ENCODE data around the gene HLA-C. TPM values are rescaled to one million over a fixed set of nuclear protein-coding genes. Genes with fewer than 3 reads are reported as not detected.

The HLA-C gene
- 207 TPM for polyA plus RNA-seq (2013, experiment 1 of 2)
- 167 TPM for polyA plus RNA-seq (2013, experiment 2 of 2)

DNA sequence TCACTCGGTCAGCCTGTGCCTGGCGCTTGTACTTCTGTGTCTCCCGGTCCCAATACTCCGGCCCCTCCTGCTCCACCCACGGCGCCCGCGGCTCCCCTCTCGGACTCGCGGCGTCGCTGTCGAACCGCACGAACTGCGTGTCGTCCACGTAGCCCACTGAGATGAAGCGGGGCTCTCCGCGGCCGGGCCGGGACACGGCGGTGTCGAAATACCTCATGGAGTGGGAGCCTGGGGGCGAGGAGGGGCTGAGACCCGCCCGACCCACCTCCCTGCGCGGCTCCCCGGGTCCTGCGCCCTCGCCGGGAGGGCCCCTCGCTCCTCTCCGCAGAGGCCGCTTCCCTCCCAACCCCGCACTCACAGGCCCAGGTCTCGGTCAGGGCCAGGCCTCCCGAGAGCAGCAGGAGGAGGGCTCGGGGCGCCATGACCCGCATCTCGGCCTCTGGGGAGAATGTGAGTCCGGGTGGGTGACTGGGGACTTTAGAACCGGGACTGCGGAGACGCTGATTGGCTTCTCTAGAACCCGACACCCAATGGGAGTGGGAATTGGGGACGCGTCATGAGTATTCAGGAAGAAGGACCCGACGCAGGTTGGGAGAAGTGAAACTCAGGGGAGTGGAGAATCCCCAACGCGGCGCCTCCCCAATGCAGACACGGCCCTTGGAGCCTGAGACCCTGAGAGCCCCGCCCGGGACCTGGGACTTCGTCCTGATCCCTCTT, at the start of gene HLA-C:
TSS of gene HLA-C (minus strand) at position 452 of the 717 bp plus-strand sequence. CDS start at position 431, 21 bp downstream.
- peaks cover 17% of the 10 kb centered on the region for H3K36me3 ChIP-seq (ENCODE audit: control insufficient read depth, insufficient read depth, low read length)
- no peaks in the 10 kb centered on the region for H3K4me1 ChIP-seq (ENCODE audit: control insufficient read depth, insufficient read depth, low read length, poor library complexity, severe bottlenecking)
- peak within 1 kb of the TSS; percentile 63 for H3K4me3 ChIP-seq (ENCODE audit: extremely low read depth, insufficient read depth, low read length, poor library complexity, severe bottlenecking)
- H3K9me3 ChIP-seq (ENCODE audit: control insufficient read depth, low read length) = no peaks in the 10 kb centered on the region
- H3K27ac ChIP-seq (ENCODE audit: low read depth, low read length, severe bottlenecking) = peak within 1 kb of the TSS; percentile 10
- 0% methylated on average over 44 to 51 of the region's 62 CpGs for WGBS, 2 experiments (ENCODE audit: insufficient coverage in 2 of 2)

GRCh38 chr6:31321005-31321707, 49.3 kb upstream of the HLA-C start:
- WGBS, 2 experiments (ENCODE audit: insufficient coverage in 2 of 2) = no CpG with 5 or more reads among the region's 1 CpG
- H3K4me3 ChIP-seq (ENCODE audit: extremely low read depth, insufficient read depth, low read length, poor library complexity, severe bottlenecking) = no peak overlapping the region
- H3K9me3 ChIP-seq (ENCODE audit: control insufficient read depth, low read length) = no peaks in the 10 kb centered on the region
- no peaks in the 10 kb centered on the region for H3K36me3 ChIP-seq (ENCODE audit: control insufficient read depth, insufficient read depth, low read length)
- no peak overlapping the region for H3K27ac ChIP-seq (ENCODE audit: low read depth, low read length, severe bottlenecking)
- H3K4me1 ChIP-seq (ENCODE audit: control insufficient read depth, insufficient read depth, low read length, poor library complexity, severe bottlenecking) = no peaks in the 10 kb centered on the region

GRCh38 chr6:31317036-31317435, 45.1 kb upstream of the HLA-C start:
- Histone ChIP-seq H3K4me1 (ENCODE audit: control insufficient read depth, insufficient read depth, low read length, poor library complexity, severe bottlenecking) (no peaks in the 10 kb centered on the region), H3K4me3 (ENCODE audit: extremely low read depth, insufficient read depth, low read length, poor library complexity, severe bottlenecking) (no peak overlapping the region), H3K9me3 (ENCODE audit: control insufficient read depth, low read length) (no peaks in the 10 kb centered on the region), H3K27ac (ENCODE audit: low read depth, low read length, severe bottlenecking) (no peak overlapping the region), H3K36me3 (ENCODE audit: control insufficient read depth, insufficient read depth, low read length) (no peaks in the 10 kb centered on the region)
- WGBS, 2 experiments (ENCODE audit: insufficient coverage in 2 of 2) = 63 to 100% methylated on average over 1 of the region's 2 CpGs

- Histone ChIP-seq H3K4me1 (ENCODE audit: control insufficient read depth, insufficient read depth, low read length, poor library complexity, severe bottlenecking) (no peaks in the 10 kb centered on the region), H3K36me3 (ENCODE audit: control insufficient read depth, insufficient read depth, low read length) (no peaks in the 10 kb centered on the region), H3K4me3 (ENCODE audit: extremely low read depth, insufficient read depth, low read length, poor library complexity, severe bottlenecking) (no peak overlapping the region), H3K27ac (ENCODE audit: low read depth, low read length, severe bottlenecking) (no peak overlapping the region), H3K9me3 (ENCODE audit: control insufficient read depth, low read length) (no peaks in the 10 kb centered on the region)
- WGBS, 2 experiments (ENCODE audit: insufficient coverage in 2 of 2) = 80% methylated on average over 1 of the region's 2 CpGs; no CpG with 5 or more reads in 1 of the 2 experiments
Observed at GRCh38 chr6:31309641-31310040, 37.7 kb upstream of the HLA-C start.

DNA sequence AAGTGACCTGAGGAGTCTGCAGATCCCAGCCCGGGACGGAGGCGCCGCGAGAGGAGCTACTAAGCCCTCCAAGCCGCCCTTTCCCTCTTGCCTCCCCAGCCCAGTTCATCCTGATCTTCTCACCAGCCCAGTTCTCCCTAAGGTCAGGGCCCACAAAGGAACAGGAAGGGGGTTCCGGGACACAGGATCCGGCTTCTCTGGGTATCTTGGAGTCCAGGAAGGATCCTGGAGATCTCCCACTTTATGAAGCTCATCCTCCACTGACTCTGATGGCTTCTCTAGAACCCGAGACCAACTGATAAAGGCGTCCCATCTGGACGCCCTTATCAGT, 36.9 kb upstream of the HLA-C start:
- H3K9me3 ChIP-seq (ENCODE audit: control insufficient read depth, low read length) = no peaks in the 10 kb centered on the region
- no peaks in the 10 kb centered on the region for H3K36me3 ChIP-seq (ENCODE audit: control insufficient read depth, insufficient read depth, low read length)
- no peak overlapping the region for H3K4me3 ChIP-seq (ENCODE audit: extremely low read depth, insufficient read depth, low read length, poor library complexity, severe bottlenecking)
- WGBS, 2 experiments (ENCODE audit: insufficient coverage in 2 of 2) = 58 to 92% methylated on average over 6 to 7 of the region's 11 CpGs
- H3K4me1 ChIP-seq (ENCODE audit: control insufficient read depth, insufficient read depth, low read length, poor library complexity, severe bottlenecking) = no peaks in the 10 kb centered on the region
- no peak overlapping the region for H3K27ac ChIP-seq (ENCODE audit: low read depth, low read length, severe bottlenecking)

DNA sequence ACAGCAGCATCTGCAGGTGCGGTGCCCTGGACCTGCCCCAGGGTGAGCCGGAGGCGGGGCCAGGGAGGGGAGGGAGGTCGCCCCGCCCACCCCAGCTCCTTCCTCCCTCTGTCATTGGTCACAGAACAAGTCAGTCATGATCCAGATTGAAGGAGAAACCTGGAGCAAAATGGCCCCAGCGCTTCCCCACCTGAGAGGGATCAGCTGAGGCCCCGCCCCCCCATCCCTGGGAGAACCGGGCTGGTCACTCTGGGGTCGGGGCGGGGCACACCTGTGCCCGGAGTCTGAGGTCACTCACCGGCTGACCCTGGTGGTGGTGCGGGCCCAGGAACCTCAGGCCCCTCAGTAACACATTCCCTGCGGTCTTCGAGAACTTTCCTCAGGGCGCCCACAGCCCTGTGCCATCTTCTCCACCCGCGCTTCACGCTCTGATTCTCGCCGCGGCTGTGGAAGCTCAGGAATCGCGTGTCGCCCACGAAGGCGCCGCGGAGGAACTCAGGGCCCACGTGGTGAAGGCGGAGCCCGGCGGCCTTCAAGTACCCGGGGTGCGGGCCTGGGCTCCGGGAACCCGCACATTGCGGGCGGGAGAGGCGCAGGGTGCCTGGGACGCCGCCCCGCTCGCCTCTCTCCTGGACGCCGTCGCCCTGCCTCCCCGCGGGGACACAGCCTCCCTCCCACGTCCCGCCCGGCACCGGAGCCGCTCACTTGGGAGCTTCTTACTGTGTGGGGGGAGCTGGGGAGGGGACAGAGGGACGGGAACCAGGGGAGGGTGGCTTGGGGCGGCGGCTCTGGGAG, 36.4 kb upstream of the HLA-C start:
- no peaks in the 10 kb centered on the region for H3K4me1 ChIP-seq (ENCODE audit: control insufficient read depth, insufficient read depth, low read length, poor library complexity, severe bottlenecking)
- H3K4me3 ChIP-seq (ENCODE audit: extremely low read depth, insufficient read depth, low read length, poor library complexity, severe bottlenecking) = no peak overlapping the region
- H3K27ac ChIP-seq (ENCODE audit: low read depth, low read length, severe bottlenecking) = no peak overlapping the region
- H3K9me3 ChIP-seq (ENCODE audit: control insufficient read depth, low read length) = no peaks in the 10 kb centered on the region
- WGBS, 2 experiments (ENCODE audit: insufficient coverage in 2 of 2) = 44 to 53% methylated on average over 20 to 44 of the region's 57 CpGs
- no peaks in the 10 kb centered on the region for H3K36me3 ChIP-seq (ENCODE audit: control insufficient read depth, insufficient read depth, low read length)

GRCh38 chr6:31307669-31308049, 35.8 kb upstream of the HLA-C start:
- Histone ChIP-seq H3K27ac (ENCODE audit: low read depth, low read length, severe bottlenecking) (no peak overlapping the region), H3K9me3 (ENCODE audit: control insufficient read depth, low read length) (no peaks in the 10 kb centered on the region), H3K36me3 (ENCODE audit: control insufficient read depth, insufficient read depth, low read length) (no peaks in the 10 kb centered on the region), H3K4me3 (ENCODE audit: extremely low read depth, insufficient read depth, low read length, poor library complexity, severe bottlenecking) (no peak overlapping the region), H3K4me1 (ENCODE audit: control insufficient read depth, insufficient read depth, low read length, poor library complexity, severe bottlenecking) (no peaks in the 10 kb centered on the region)
- 86 to 89% methylated on average over 8 to 13 of the region's 14 CpGs for WGBS, 2 experiments (ENCODE audit: insufficient coverage in 2 of 2)

DNA sequence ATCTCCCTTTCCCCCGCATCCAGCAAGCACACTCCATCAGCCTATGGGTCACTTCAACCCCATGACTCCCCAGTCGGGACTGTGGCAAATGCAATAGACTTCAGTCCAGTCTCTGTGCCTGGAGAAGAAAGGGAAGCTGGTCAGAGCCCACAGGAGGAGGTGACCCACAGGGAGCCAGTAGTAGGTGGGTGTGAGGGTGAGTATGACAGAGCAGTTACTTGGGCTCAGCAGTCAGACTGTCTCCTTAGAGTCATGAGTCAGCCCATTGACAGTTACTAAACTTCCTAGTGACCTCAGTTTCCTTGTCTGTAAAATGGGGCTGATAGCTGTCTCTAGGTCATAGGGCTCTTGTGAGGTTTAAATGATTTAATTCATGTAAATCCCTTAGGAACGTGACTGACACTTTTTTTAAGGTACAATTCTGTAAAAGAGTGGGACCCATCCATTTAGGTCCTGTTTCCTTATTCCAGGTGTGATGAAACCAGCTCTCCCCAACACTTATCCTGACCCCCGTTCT, 33.9 kb upstream of the HLA-C start:
- H3K36me3 ChIP-seq (ENCODE audit: control insufficient read depth, insufficient read depth, low read length) = no peaks in the 10 kb centered on the region
- WGBS, 2 experiments (ENCODE audit: insufficient coverage in 2 of 2) = 83% methylated on average over 2 of the region's 4 CpGs; no CpG with 5 or more reads in 1 of the 2 experiments
- H3K27ac ChIP-seq (ENCODE audit: low read depth, low read length, severe bottlenecking) = no peak overlapping the region
- H3K4me3 ChIP-seq (ENCODE audit: extremely low read depth, insufficient read depth, low read length, poor library complexity, severe bottlenecking) = no peak overlapping the region
- H3K4me1 ChIP-seq (ENCODE audit: control insufficient read depth, insufficient read depth, low read length, poor library complexity, severe bottlenecking) = no peaks in the 10 kb centered on the region
- H3K9me3 ChIP-seq (ENCODE audit: control insufficient read depth, low read length) = no peaks in the 10 kb centered on the region

- no peak overlapping the region for H3K4me3 ChIP-seq (ENCODE audit: extremely low read depth, insufficient read depth, low read length, poor library complexity, severe bottlenecking)
- no peaks in the 10 kb centered on the region for H3K9me3 ChIP-seq (ENCODE audit: control insufficient read depth, low read length)
- H3K4me1 ChIP-seq (ENCODE audit: control insufficient read depth, insufficient read depth, low read length, poor library complexity, severe bottlenecking) = no peaks in the 10 kb centered on the region
- H3K27ac ChIP-seq (ENCODE audit: low read depth, low read length, severe bottlenecking) = no peak overlapping the region
- no peaks in the 10 kb centered on the region for H3K36me3 ChIP-seq (ENCODE audit: control insufficient read depth, insufficient read depth, low read length)
- 74 to 77% methylated on average over 4 of the region's 4 CpGs for WGBS, 2 experiments (ENCODE audit: insufficient coverage in 2 of 2)
Observed at GRCh38 chr6:31304683-31305082, 32.8 kb upstream of the HLA-C start.

DNA sequence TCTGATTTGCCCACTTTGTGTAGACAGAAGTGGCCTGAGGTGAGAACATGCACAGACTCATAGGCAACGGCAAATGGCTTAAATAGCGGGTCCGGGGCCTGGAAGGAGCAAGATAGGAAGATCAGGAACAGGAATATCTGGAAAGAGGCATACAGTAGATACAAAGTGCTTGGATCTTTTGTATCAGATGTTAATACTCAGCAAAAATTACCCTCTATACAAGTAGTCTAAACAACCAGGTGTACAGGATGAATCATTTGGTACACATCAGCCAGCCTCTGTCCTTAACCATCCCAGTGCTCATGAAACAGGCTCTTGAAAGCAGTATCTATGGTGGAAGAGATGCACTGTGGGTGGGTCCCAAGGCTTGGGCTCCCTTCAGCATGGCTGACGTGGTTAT, 28.9 kb upstream of the HLA-C start:
- Histone ChIP-seq H3K27ac (ENCODE audit: low read depth, low read length, severe bottlenecking) (no peak overlapping the region), H3K4me1 (ENCODE audit: control insufficient read depth, insufficient read depth, low read length, poor library complexity, severe bottlenecking) (no peaks in the 10 kb centered on the region), H3K4me3 (ENCODE audit: extremely low read depth, insufficient read depth, low read length, poor library complexity, severe bottlenecking) (no peak overlapping the region), H3K9me3 (ENCODE audit: control insufficient read depth, low read length) (peaks cover 4% of the 10 kb centered on the region), H3K36me3 (ENCODE audit: control insufficient read depth, insufficient read depth, low read length) (no peaks in the 10 kb centered on the region)
- 83% methylated on average over 1 of the region's 4 CpGs; no CpG with 5 or more reads in 1 of the 2 experiments for WGBS, 2 experiments (ENCODE audit: insufficient coverage in 2 of 2)

Measured in mesodermal cell (in vitro differentiated cells).